ENCODE data around the gene UCHL5. TPM values are rescaled to one million over a fixed set of nuclear protein-coding genes. Genes with fewer than 3 reads are reported as not detected.

UCHL5 gene
- total RNA-seq, 1 experiment from 2014 or later: 49.3 TPM

GRCh38 chr1:193068013-193068412 lies 8.9 kb upstream of the UCHL5 start:
- POLR2A ChIA-PET (ENCODE audit: unreplicated experiment): no interaction called here
- Histone ChIP-seq H3K9me3 (ENCODE audit: insufficient read depth, low read depth) (no peaks in the 10 kb centered on the region), H4K20me1 (ENCODE audit: insufficient read depth) (no peaks in the 10 kb centered on the region), H3F3A (ENCODE audit: insufficient read depth, low read depth) (no peaks in the 10 kb centered on the region), H3K4me3 (no peak overlapping the region), H2AFZ (no peak overlapping the region), H3K27me3 (ENCODE audit: insufficient read depth, low read depth) (no peaks in the 10 kb centered on the region), H3K4me2 (no peak overlapping the region), H3K4me1 (replicated peaks; ENCODE audit: insufficient read depth) (no peaks in the 10 kb centered on the region), H3K36me3 (ENCODE audit: low read depth) (peaks cover 8% of the 10 kb centered on the region; the same call in 1 of the 2 replicates), H3K27ac (no peak overlapping the region), H3K79me2 (ENCODE audit: low read depth) (peaks cover 53% of the 10 kb centered on the region), H3K9me2 (ENCODE audit: insufficient read depth) (no peaks in the 10 kb centered on the region)
- DNase-seq: no peak
- TF ChIP-seq CTCF (conservative IDR thresholded peaks at IDR 0.05): no peak
- no peak for TF ChIP-seq EZH2 (IDR thresholded peaks at IDR 0.05; ENCODE audit: low read depth)
- CTCF ChIA-PET: no interaction called here
- intact Hi-C loops (cut with micrococcal nuclease; ENCODE audit: unreplicated experiment): no loop called here
- no TSS peak for BruUV-seq (replicated peaks)

GRCh38 chr1:193066606-193067005 lies 7.4 kb upstream of the UCHL5 start:
- intact Hi-C loops (cut with micrococcal nuclease; ENCODE audit: unreplicated experiment): no loop called here
- POLR2A ChIA-PET (ENCODE audit: unreplicated experiment): no interaction called here
- H3K27me3 ChIP-seq (ENCODE audit: insufficient read depth, low read depth): no peaks in the 10 kb centered on the region
- TF ChIP-seq CTCF (conservative IDR thresholded peaks at IDR 0.05) (no peak), EZH2 (IDR thresholded peaks at IDR 0.05; ENCODE audit: low read depth) (no peak)
- BruUV-seq (replicated peaks): no TSS peak
- H4K20me1 ChIP-seq (ENCODE audit: insufficient read depth): no peaks in the 10 kb centered on the region
- H3K9me2 ChIP-seq (ENCODE audit: insufficient read depth): no peaks in the 10 kb centered on the region
- no peak overlapping the region for H3K27ac ChIP-seq
- H3K79me2 ChIP-seq (ENCODE audit: low read depth): peaks cover 67% of the 10 kb centered on the region
- peaks cover 3% of the 10 kb centered on the region; the same call in 1 of the 2 replicates for H3K36me3 ChIP-seq (ENCODE audit: low read depth)
- no peaks in the 10 kb centered on the region for H3K9me3 ChIP-seq (ENCODE audit: insufficient read depth, low read depth)
- peaks cover 2% of the 10 kb centered on the region; the same call in 1 of the 2 replicates for H3K4me1 ChIP-seq (replicated peaks; ENCODE audit: insufficient read depth)
- no peaks in the 10 kb centered on the region for H3F3A ChIP-seq (ENCODE audit: insufficient read depth, low read depth)
- no peak overlapping the region for H3K4me2 ChIP-seq
- no peak overlapping the region for H3K4me3 ChIP-seq
- CTCF ChIA-PET: no interaction called here
- H2AFZ ChIP-seq: no peak overlapping the region
- DNase-seq: no peak

GRCh38 chr1:193065954-193066353 lies 6.8 kb upstream of the UCHL5 start:
- TF ChIP-seq EZH2 (IDR thresholded peaks at IDR 0.05; ENCODE audit: low read depth) (no peak), CTCF (conservative IDR thresholded peaks at IDR 0.05) (no peak)
- H3K27ac ChIP-seq: no peak overlapping the region
- DNase-seq: no peak
- ChIA-PET CTCF (no interaction called here), POLR2A (ENCODE audit: unreplicated experiment) (no interaction called here)
- peaks cover 5% of the 10 kb centered on the region; the same call in 1 of the 2 replicates for H4K20me1 ChIP-seq (ENCODE audit: insufficient read depth)
- H3K9me2 ChIP-seq (ENCODE audit: insufficient read depth): no peaks in the 10 kb centered on the region
- no peak overlapping the region for H3K4me3 ChIP-seq
- no TSS peak for BruUV-seq (replicated peaks)
- peaks cover 3% of the 10 kb centered on the region; the same call in 1 of the 2 replicates for H3K36me3 ChIP-seq (ENCODE audit: low read depth)
- no peaks in the 10 kb centered on the region for H3K27me3 ChIP-seq (ENCODE audit: insufficient read depth, low read depth)
- H3K9me3 ChIP-seq (ENCODE audit: insufficient read depth, low read depth): no peaks in the 10 kb centered on the region
- H3F3A ChIP-seq (ENCODE audit: insufficient read depth, low read depth): no peaks in the 10 kb centered on the region
- peaks cover 74% of the 10 kb centered on the region for H3K79me2 ChIP-seq (ENCODE audit: low read depth)
- peaks cover 8% of the 10 kb centered on the region for H3K4me1 ChIP-seq (replicated peaks; ENCODE audit: insufficient read depth)
- H2AFZ ChIP-seq: no peak overlapping the region
- no peak overlapping the region for H3K4me2 ChIP-seq
- intact Hi-C loops (cut with micrococcal nuclease; ENCODE audit: unreplicated experiment): no loop called here
